ENCODE data around the gene GALNTL6.

Gene GALNTL6

GRCh38 chr4:172555725-172556124 lies 742.5 kb downstream of the GALNTL6 start:
- no peak for DNase-seq (ENCODE audit: low read depth in 2 of 2)
- no peak overlapping the region for H3K4me3 ChIP-seq (replicated peaks in 1 of 2; ENCODE audit: low read depth in 2 of 2, low read length in 2 of 2)
- TF ChIP-seq CTCF (IDR thresholded peaks at IDR 0.05; ENCODE audit: low read depth, low read length), result no peak

GRCh38 chr4:172573899-172574298 lies 760.7 kb downstream of the GALNTL6 start:
- peak in 1 of 2 donors; percentile 8 for DNase-seq (ENCODE audit: low read depth in 2 of 2)
- no peak for TF ChIP-seq CTCF (IDR thresholded peaks at IDR 0.05; ENCODE audit: low read depth, low read length)

GRCh38 chr4:172578712-172579111 lies 765.5 kb downstream of the GALNTL6 start:
- peak in 1 of 2 donors; percentile 9 for DNase-seq (ENCODE audit: low read depth in 2 of 2)
- H3K4me3 ChIP-seq (replicated peaks in 1 of 2; ENCODE audit: low read depth in 2 of 2, low read length in 2 of 2), result no peak overlapping the region
- TF ChIP-seq CTCF (IDR thresholded peaks at IDR 0.05; ENCODE audit: low read depth, low read length), result no peak

More at GRCh38 chr4:172573899-172574298, 760.7 kb downstream of the GALNTL6 start:
- H3K4me3 ChIP-seq (replicated peaks in 1 of 2; ENCODE audit: low read depth in 2 of 2, low read length in 2 of 2), result no peak overlapping the region

- TF ChIP-seq CTCF (IDR thresholded peaks at IDR 0.05; ENCODE audit: low read depth, low read length), result no peak
- H3K4me3 ChIP-seq (replicated peaks in 1 of 2; ENCODE audit: low read depth in 2 of 2, low read length in 2 of 2), result no peak overlapping the region
- no peak for DNase-seq (ENCODE audit: low read depth in 2 of 2)
Observed at GRCh38 chr4:172584816-172585215, 771.6 kb downstream of the GALNTL6 start.

GRCh38 chr4:172596206-172596605 lies 783.0 kb downstream of the GALNTL6 start:
- TF ChIP-seq CTCF (IDR thresholded peaks at IDR 0.05; ENCODE audit: low read depth, low read length), result no peak
- no peak overlapping the region for H3K4me3 ChIP-seq (replicated peaks in 1 of 2; ENCODE audit: low read depth in 2 of 2, low read length in 2 of 2)
- no peak for DNase-seq (ENCODE audit: low read depth in 2 of 2)

- TF ChIP-seq CTCF (IDR thresholded peaks at IDR 0.05; ENCODE audit: low read depth, low read length), result no peak
- DNase-seq (ENCODE audit: low read depth in 2 of 2), result no peak
Observed at GRCh38 chr4:172599554-172599953, 786.4 kb downstream of the GALNTL6 start.

GRCh38 chr4:172601195-172601594 lies 788.0 kb downstream of the GALNTL6 start:
- DNase-seq (ENCODE audit: low read depth in 2 of 2), result no peak
- H3K4me3 ChIP-seq (replicated peaks in 1 of 2; ENCODE audit: low read depth in 2 of 2, low read length in 2 of 2), result no peak overlapping the region
- TF ChIP-seq CTCF (IDR thresholded peaks at IDR 0.05; ENCODE audit: low read depth, low read length), result no peak

More at GRCh38 chr4:172599554-172599953, 786.4 kb downstream of the GALNTL6 start:
- H3K4me3 ChIP-seq (replicated peaks in 1 of 2; ENCODE audit: low read depth in 2 of 2, low read length in 2 of 2), result no peak overlapping the region

Data from cardiac fibroblast (primary cell).